ENCODE measurements around the gene LAMC3. TPM values are rescaled to one million over a fixed set of nuclear protein-coding genes. Genes with fewer than 3 reads are reported as not detected.

The LAMC3 gene
- total and polyA plus RNA-seq, 9 of the 15 experiments (the other 6 are each of a cell fraction or from before 2014, with no cell fraction given), result 0.10 TPM; not detected in 8

- FAIRE-seq, result no peak
- H3K4me3 ChIP-seq, result no peak overlapping the region
- H3K4me2 ChIP-seq (ENCODE audit: insufficient read depth, low read length), result no peak overlapping the region
- no TSS peak for BruUV-seq (replicated peaks)
- DNase-seq (ENCODE audit: extremely low read depth in 1 of 4, low spot score in 3 of 4), result peak in 1 of 4 experiments; percentile 60
- TF ChIP-seq NKRF (IDR thresholded peaks at IDR 0.05; ENCODE audit: borderline replicate concordance) (no peak), KAT7 (CRISPR knock-in tag; IDR thresholded peaks at IDR 0.05; ENCODE audit: borderline replicate concordance) (no peak), FIP1L1 (IDR thresholded peaks at IDR 0.05; ENCODE audit: low read depth, low read length, poor library complexity, severe bottlenecking) (no peak), CHD2 (IDR thresholded peaks at IDR 0.05; ENCODE audit: low read depth, low read length) (no peak), PHF21A (IDR thresholded peaks at IDR 0.05; ENCODE audit: borderline replicate concordance, low read depth) (no peak), STAT6 (CRISPR knock-in tag; IDR thresholded peaks at IDR 0.05) (0 out of 2 replicates have a peak, but pooled peaks have one; percentile 28), MECOM (CRISPR knock-in tag; IDR thresholded peaks at IDR 0.05) (no peak), MLX (CRISPR knock-in tag; conservative IDR thresholded peaks at IDR 0.05) (peak in 1 of 2 experiments; percentile 66; a peak in 2 of 4 replicates), ZNF445 (CRISPR knock-in tag; IDR thresholded peaks at IDR 0.05; ENCODE audit: low read depth) (no peak), CUX1 (CRISPR knock-in tag; IDR thresholded peaks at IDR 0.05) (no peak)
- H3K27me3 ChIP-seq (ENCODE audit: control insufficient read depth in 2 of 2, insufficient read depth in 2 of 2, low read length in 2 of 2), result peaks cover 69 to 88% of the 10 kb centered on the region in 2 experiments
- in situ Hi-C loops (cut with MboI), result no loop called here
- no peak overlapping the region for H3K27ac ChIP-seq (ENCODE audit: extremely low read depth, low read depth, low read length)
- H3K36me3 ChIP-seq (ENCODE audit: control insufficient read depth, insufficient read depth, low read length), result no peaks in the 10 kb centered on the region
- intact Hi-C loops (cut with micrococcal nuclease), result no loop called here
- no peak for ATAC-seq
- ChIA-PET CTCF (ENCODE audit: low intra/inter-chr PET ratio) (no interaction called here), POLR2A (interaction anchor here (75.1 to 99.3 kb wide), 2 partner anchors 5 to 23 kb away, joined by 3336 read pairs; partner anchors contain the start of genes AIF1L and NUP214)
- peaks cover 7 to 39% of the 10 kb centered on the region in 2 experiments; a peak in 4 of 5 replicates for H3K4me1 ChIP-seq (replicated peaks in 1 of 2; ENCODE audit: control insufficient read depth in 2 of 2, insufficient read depth in 2 of 2, low read length in 2 of 2)
- H3K9me1 ChIP-seq (ENCODE audit: control insufficient read depth, insufficient read depth, low read length), result peaks cover 5% of the 10 kb centered on the region
- H3K79me2 ChIP-seq (ENCODE audit: control insufficient read depth, insufficient read depth, low read length), result no peaks in the 10 kb centered on the region
- peak overlapping the region in 1 of 2 experiments; percentile 56; a peak in 2 of 4 replicates for H3K9ac ChIP-seq (ENCODE audit: insufficient read depth in 1 of 2, low read depth in 2 of 2, low read length in 2 of 2)
- H3K9me3 ChIP-seq (replicated peaks; ENCODE audit: control insufficient read depth, insufficient read depth, low read depth, low read length), result no peaks in the 10 kb centered on the region
- 21% methylated on average over 6 of the region's 6 CpGs for WGBS (ENCODE audit: insufficient coverage, low coverage, missing lambda C conversion rate)
- no peak overlapping the region for H2AFZ ChIP-seq (ENCODE audit: low read depth, low read length)
- peaks cover 54% of the 10 kb centered on the region for H4K20me1 ChIP-seq (replicated peaks; ENCODE audit: control insufficient read depth, insufficient read depth, low read length)
Observed at GRCh38 chr9:131092030-131092429, 83.1 kb downstream of the LAMC3 start.

Measured in K562 (cell line).